ENCODE measurements around the gene ZNF277.

- TF ChIP-seq, protein P1, sequence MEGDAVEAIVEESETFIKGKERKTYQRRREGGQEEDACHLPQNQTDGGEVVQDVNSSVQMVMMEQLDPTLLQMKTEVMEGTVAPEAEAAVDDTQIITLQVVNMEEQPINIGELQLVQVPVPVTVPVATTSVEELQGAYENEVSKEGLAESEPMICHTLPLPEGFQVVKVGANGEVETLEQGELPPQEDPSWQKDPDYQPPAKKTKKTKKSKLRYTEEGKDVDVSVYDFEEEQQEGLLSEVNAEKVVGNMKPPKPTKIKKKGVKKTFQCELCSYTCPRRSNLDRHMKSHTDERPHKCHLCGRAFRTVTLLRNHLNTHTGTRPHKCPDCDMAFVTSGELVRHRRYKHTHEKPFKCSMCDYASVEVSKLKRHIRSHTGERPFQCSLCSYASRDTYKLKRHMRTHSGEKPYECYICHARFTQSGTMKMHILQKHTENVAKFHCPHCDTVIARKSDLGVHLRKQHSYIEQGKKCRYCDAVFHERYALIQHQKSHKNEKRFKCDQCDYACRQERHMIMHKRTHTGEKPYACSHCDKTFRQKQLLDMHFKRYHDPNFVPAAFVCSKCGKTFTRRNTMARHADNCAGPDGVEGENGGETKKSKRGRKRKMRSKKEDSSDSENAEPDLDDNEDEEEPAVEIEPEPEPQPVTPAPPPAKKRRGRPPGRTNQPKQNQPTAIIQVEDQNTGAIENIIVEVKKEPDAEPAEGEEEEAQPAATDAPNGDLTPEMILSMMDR (IDR thresholded peaks at IDR 0.05; ENCODE audit: low read depth, low read length, missing input control) = no peak
- TF ChIP-seq GABPA (IDR thresholded peaks at IDR 0.05 in 1 of 2, conservative IDR thresholded peaks at IDR 0.05 in 1 of 2) (no peak), REST (IDR thresholded peaks at IDR 0.05) (no peak), EGR1 (IDR thresholded peaks at IDR 0.05; ENCODE audit: low read depth in 2 of 2) (no peak), TAF1 (conservative IDR thresholded peaks at IDR 0.05) (no peak), YY1 (IDR thresholded peaks at IDR 0.05) (no peak), SP1 (IDR thresholded peaks at IDR 0.05) (no peak), FOXA2 (IDR thresholded peaks at IDR 0.05) (no peak), JUND (IDR thresholded peaks at IDR 0.05) (no peak), RAD21 (IDR thresholded peaks at IDR 0.05) (no peak)
- TF ChIP-seq, protein P2, sequence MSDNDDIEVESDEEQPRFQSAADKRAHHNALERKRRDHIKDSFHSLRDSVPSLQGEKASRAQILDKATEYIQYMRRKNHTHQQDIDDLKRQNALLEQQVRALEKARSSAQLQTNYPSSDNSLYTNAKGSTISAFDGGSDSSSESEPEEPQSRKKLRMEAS (IDR thresholded peaks at IDR 0.05) = no peak
These were observed 180.1 kb downstream of the ZNF277 start for GRCh38 chr7:112386619-112387018.
